Sigmoid colon (tissue), 4 donors: ENCODE results near the gene CSNK1D.

Experiments
- CTCF ChIP-seq, 4 experiments: fragments of 450-650 bp in 3 of 4; fragments of 200-600 bp in 1 of 4; IDR thresholded peaks; one replicate each; pipeline ENCODE4 v1.5.1; 2016 to 2019; ENCODE audit warnings: antibody characterized with exemption in 4 of 4, mild to moderate bottlenecking in 3 of 4, moderate library complexity in 2 of 4
- POLR2AphosphoS5 ChIP-seq, 4 donors: sonication (generic); formaldehyde crosslinking; IDR thresholded peaks; one replicate each; pipeline ENCODE4 v1.6.1; 2017; ENCODE audit warnings: antibody characterized with exemption in 4 of 4

- TF ChIP-seq POLR2AphosphoS5 (IDR thresholded peaks at IDR 0.05) = no peak
- TF ChIP-seq CTCF (IDR thresholded peaks at IDR 0.05) = no peak
Observed at GRCh38 chr17:82287013-82287867, 13.7 kb upstream of the CSNK1D start.
